H9 (cell line): ENCODE measurements around the gene RICTOR. TPM values are rescaled to one million over a fixed set of nuclear protein-coding genes. Genes with fewer than 3 reads are reported as not detected.

ENCODE experiments used
- DNase-seq: peaks from one replicate; pipeline ENCODE4 v3.0.0-alpha.2; 2017
- H2AFZ ChIP-seq: one replicate; pipeline ENCODE4 v1.6.1; 2013; ENCODE audit warnings: mild to moderate bottlenecking, low read length, control low read depth, moderate library complexity
- H2AK5ac ChIP-seq: 2 replicates; pipeline ENCODE4 v1.6.1; 2013; ENCODE audit warnings: low read length, control low read depth, mixed read lengths; ENCODE audit not compliant: insufficient read length
- H2BK120ac ChIP-seq: one replicate; pipeline ENCODE4 v1.6.1; 2013; ENCODE audit warnings: low read depth, mild to moderate bottlenecking, low read length, control low read depth, inconsistent platforms; ENCODE audit not compliant: poor library complexity, severe bottlenecking
- H2BK12ac ChIP-seq: 2 replicates; pipeline ENCODE4 v1.6.1; 2013; ENCODE audit warnings: low read length, control low read depth, mixed read lengths, low read depth; ENCODE audit not compliant: insufficient read length
- H2BK15ac ChIP-seq: 2 replicates; pipeline ENCODE4 v1.6.1; 2013; ENCODE audit warnings: low read depth, low read length, control low read depth
- H2BK20ac ChIP-seq: one replicate; pipeline ENCODE4 v1.6.1; 2013; ENCODE audit warnings: low read depth, mild to moderate bottlenecking, low read length, control low read depth, inconsistent platforms; ENCODE audit not compliant: poor library complexity, severe bottlenecking
- H2BK5ac ChIP-seq: 2 replicates; pipeline ENCODE4 v1.6.1; 2013; ENCODE audit warnings: low read length, control low read depth, mixed read lengths; ENCODE audit not compliant: insufficient read length
- H3K14ac ChIP-seq: 2 replicates; pipeline ENCODE4 v1.6.1; 2013; ENCODE audit warnings: low read length, control low read depth; ENCODE audit not compliant: insufficient read depth
- H3K18ac ChIP-seq: 2 replicates; pipeline ENCODE4 v1.6.1; 2013; ENCODE audit warnings: low read depth, mild to moderate bottlenecking, mixed read lengths, low read length, control low read depth; ENCODE audit not compliant: insufficient read length
- H3K23ac ChIP-seq: 2 replicates; pipeline ENCODE4 v1.6.1; 2013; ENCODE audit warnings: low read length, control low read depth, mixed read lengths, low read depth; ENCODE audit not compliant: insufficient read length
- H3K23me2 ChIP-seq: 2 replicates; pipeline ENCODE4 v1.6.1; 2013; ENCODE audit warnings: low read depth, mild to moderate bottlenecking, mixed read lengths, low read length, control low read depth; ENCODE audit not compliant: insufficient read length, poor library complexity, severe bottlenecking
- H3K27ac ChIP-seq: 2 replicates; pipeline ENCODE4 v1.5.1; 2013; ENCODE audit warnings: low read length, control low read depth, mixed read lengths, low read depth; ENCODE audit not compliant: insufficient read length
- H3K27me3 ChIP-seq: 2 replicates; pipeline ENCODE4 v1.6.1; 2013; ENCODE audit warnings: low read length, control low read depth, inconsistent platforms; ENCODE audit not compliant: insufficient read depth
- H3K4ac ChIP-seq: 2 replicates; pipeline ENCODE4 v1.6.1; 2013; ENCODE audit warnings: low read depth, mild to moderate bottlenecking, control low read depth, inconsistent platforms, low read length, moderate library complexity
- H3K4me1 ChIP-seq: 2 replicates; pipeline ENCODE4 v1.6.1; 2013; ENCODE audit warnings: low read length, control low read depth, inconsistent platforms; ENCODE audit not compliant: insufficient read depth
- H3K4me2 ChIP-seq: 2 replicates; pipeline ENCODE4 v1.6.1; 2013; ENCODE audit warnings: low read length, control low read depth, mixed read lengths; ENCODE audit not compliant: insufficient read length, insufficient read depth
- H3K56ac ChIP-seq: 2 replicates; pipeline ENCODE4 v1.6.1; 2013; ENCODE audit warnings: low read depth, mild to moderate bottlenecking, mixed read lengths, low read length, control low read depth; ENCODE audit not compliant: insufficient read length
- H3K79me1 ChIP-seq: 2 replicates; pipeline ENCODE4 v1.6.1; 2013; ENCODE audit warnings: low read depth, mild to moderate bottlenecking, moderate library complexity, low read length, control low read depth, inconsistent platforms; ENCODE audit not compliant: insufficient read depth, poor library complexity, severe bottlenecking
- H3K79me2 ChIP-seq: 2 replicates; pipeline ENCODE4 v1.6.1; 2013; ENCODE audit warnings: low read length, control low read depth, inconsistent platforms; ENCODE audit not compliant: insufficient read depth
- H3K9ac ChIP-seq: 2 replicates; pipeline ENCODE4 v1.6.1; 2013; ENCODE audit warnings: low read length, control low read depth, mixed read lengths; ENCODE audit not compliant: insufficient read length; ENCODE audit errors: extremely low read depth
- H3K9me3 ChIP-seq: one replicate; pipeline ENCODE4 v1.6.1; 2013; ENCODE audit warnings: low read depth, low read length, inconsistent platforms; ENCODE audit not compliant: control insufficient read depth
- H3T11ph ChIP-seq: one replicate; pipeline ENCODE4 v1.6.1; 2013; ENCODE audit warnings: mild to moderate bottlenecking, low read length, control low read depth, inconsistent platforms
- H4K20me1 ChIP-seq: one replicate; pipeline ENCODE4 v1.6.1; 2013; ENCODE audit not compliant: control insufficient read depth, insufficient read length, insufficient read depth
- H4K5ac ChIP-seq: 2 replicates; pipeline ENCODE4 v1.6.1; 2013; ENCODE audit warnings: low read depth, mild to moderate bottlenecking, mixed read lengths, low read length, control low read depth; ENCODE audit not compliant: insufficient read length
- H4K8ac ChIP-seq: replicated peaks from 2 replicates; pipeline ENCODE4 v1.6.1; 2013; ENCODE audit warnings: low read length, control low read depth, mixed read lengths, low read depth; ENCODE audit not compliant: insufficient read length
- H4K91ac ChIP-seq: 2 replicates; pipeline ENCODE4 v1.6.1; 2013; ENCODE audit warnings: low read depth, mild to moderate bottlenecking, moderate library complexity, mixed read lengths, low read length, control low read depth; ENCODE audit not compliant: insufficient read length
- H3K27ac Mint-ChIP-seq, 3 experiments: 2 replicates in 2 of 3; 3 replicates in 1 of 3; pipeline ENCODE4 v1.8.0; 2020 to 2021; ENCODE audit warnings: mixed read lengths in 3 of 3, mild to moderate bottlenecking in 1 of 3, moderate library complexity in 1 of 3
- H3K27me3 Mint-ChIP-seq: 2 replicates; pipeline ENCODE4 v1.8.0; 2021; ENCODE audit warnings: low read depth, mild to moderate bottlenecking, moderate library complexity, mixed read lengths
- H3K36me3 Mint-ChIP-seq, 3 experiments: 2 replicates in 2 of 3; 3 replicates in 1 of 3; pipeline ENCODE4 v1.8.0; 2020 to 2021; ENCODE audit warnings: low read depth in 3 of 3, mixed read lengths in 3 of 3; ENCODE audit not compliant: insufficient read depth in 1 of 3
- H3K4me1 Mint-ChIP-seq, 2 experiments: 2 replicates each; pipeline ENCODE4 v1.8.0; 2020; ENCODE audit warnings: mixed read lengths in 2 of 2
- H3K4me3 Mint-ChIP-seq, 2 experiments: 2 replicates in 1 of 2; 3 replicates in 1 of 2; pipeline ENCODE4 v1.8.0; 2020 to 2021; ENCODE audit warnings: mild to moderate bottlenecking in 2 of 2, mixed read lengths in 2 of 2, moderate library complexity in 1 of 2
- H3K9me3 Mint-ChIP-seq, 2 experiments: 2 replicates in 1 of 2; 3 replicates in 1 of 2; pipeline ENCODE4 v1.8.0; 2020; ENCODE audit warnings: mild to moderate bottlenecking in 2 of 2, mixed read lengths in 2 of 2, moderate library complexity in 1 of 2
- CTCF ChIP-seq: fragments of 200-600 bp; sonication (generic); conservative IDR thresholded peaks from 3 replicates; pipeline ENCODE4 v1.8.0; 2021; ENCODE audit warnings: antibody characterized with exemption, mild to moderate bottlenecking
- WGBS: extraction: QIAGEN DNeasy Blood & Tissue Kit; methylation state at CpG from one replicate; pipeline ENCODE4 v1.1.7; 2013; ENCODE audit warnings: missing lambda C conversion rate, low lambda C conversion rate, mixed read lengths; ENCODE audit not compliant: insufficient read length; ENCODE audit errors: extremely low coverage; 5-methylcytosine and 5-hydroxymethylcytosine counted together
- total RNA-seq: library from RNA; stranded (reverse); gene quantifications from 2 replicates; pipeline ENCODE4 v1.2.1, GENCODE V29; 2021

The RICTOR gene
- total RNA-seq, 1 experiment from 2014 or later = 20.9 TPM

GRCh38 chr5:39014561-39014960 is 59.6 kb downstream of the RICTOR start:
- Histone ChIP-seq H2BK12ac (no peak overlapping the region), H3K56ac (no peak overlapping the region)
- WGBS = no CpG with 5 or more reads among the region's 2 CpGs

More at GRCh38 chr5:39014561-39014960, 59.6 kb downstream of the RICTOR start:
- Histone ChIP-seq H2BK15ac (no peak overlapping the region), H3K23me2 (no peaks in the 10 kb centered on the region), H2BK20ac (no peak overlapping the region), H4K8ac (no peak overlapping the region), H3K4me2 (no peak overlapping the region), H2BK5ac (no peak overlapping the region), H2AFZ (no peak overlapping the region), H3K4ac (no peak overlapping the region), H4K20me1 (no peaks in the 10 kb centered on the region), H2AK5ac (no peak overlapping the region), H4K91ac (no peak overlapping the region), H3K14ac (no peak overlapping the region), H3K79me1 (no peaks in the 10 kb centered on the region), H3K23ac (no peak overlapping the region), H3K27me3 (no peaks in the 10 kb centered on the region), H3K9me3 (peaks cover 19% of the 10 kb centered on the region), H3K4me1 (no peaks in the 10 kb centered on the region), H3K18ac (no peak overlapping the region), H2BK120ac (no peak overlapping the region), H4K5ac (no peak overlapping the region), H3K27ac (no peak overlapping the region), H3K79me2 (no peaks in the 10 kb centered on the region), H3K9ac (no peak overlapping the region), H3T11ph (no peak overlapping the region)
- Mint-ChIP-seq H3K27me3 (no peaks in the 10 kb centered on the region), H3K9me3 (peaks cover 28 to 32% of the 10 kb centered on the region in 2 experiments), H3K4me3 (no peak overlapping the region), H3K36me3 (peaks cover 32 to 41% (median 32%) of the 10 kb centered on the region in 3 experiments), H3K27ac (no peak overlapping the region), H3K4me1 (peaks cover 6% of the 10 kb centered on the region in 2 experiments; a peak in 3 of 4 replicates)
- TF ChIP-seq CTCF = no peak
- no peak for DNase-seq
